Erythroblast (primary cell): ENCODE measurements around the gene SOBP.

ENCODE experiments used
- GATA1 ChIP-seq: IDR thresholded peaks from 2 replicates; pipeline ENCODE4 v1.6.1; 2011; ENCODE audit warnings: low read depth, mild to moderate bottlenecking, control low read depth, low read length, moderate library complexity
- POLR2A ChIP-seq: IDR thresholded peaks from 2 replicates; pipeline ENCODE4 v1.6.1; 2011; ENCODE audit warnings: mild to moderate bottlenecking, low read length

DNA sequence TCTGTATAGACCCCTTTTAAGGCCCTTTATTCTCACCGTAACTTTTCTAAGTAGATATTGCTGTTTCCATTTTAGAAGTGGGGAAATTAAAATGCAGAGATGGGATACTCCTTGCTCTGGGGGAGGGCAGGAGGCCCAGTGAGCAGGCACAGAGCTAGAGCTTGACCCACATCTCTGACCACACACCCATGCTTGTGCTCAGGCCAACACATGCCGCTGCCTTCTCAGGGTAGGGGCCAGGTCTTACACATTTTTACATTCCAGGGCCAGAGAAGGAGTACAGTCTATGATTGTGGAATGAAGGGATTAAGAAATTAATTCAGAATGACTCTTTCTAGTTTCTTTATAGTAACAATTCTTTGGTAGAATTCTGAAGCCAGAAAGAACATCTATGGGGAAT lies 104.8 kb downstream of the SOBP start:
- no peak for TF ChIP-seq POLR2A
- TF ChIP-seq GATA1 = no peak
